Measurements from ENCODE around the gene ATP7A.
"Not testable (repeated sequence)": the region's sequence is repeated elsewhere in the genome, so short reads cannot be mapped to it uniquely, and the experiment has no call there.

Gene ATP7A

GRCh38 chrX:77937291-77937690 is 26.8 kb downstream of the ATP7A start:
- no peak for DNase-seq
- intact Hi-C loops (cut with DNase I), result no loop called here

- intact Hi-C loops (cut with DNase I), result no loop called here
These were observed 27.7 kb downstream of the ATP7A start for GRCh38 chrX:77938083-77938680.

GRCh38 chrX:77945031-77945430 is 34.5 kb downstream of the ATP7A start:
- intact Hi-C loops (cut with DNase I); DNase-seq: not testable (repeated sequence)

More at GRCh38 chrX:77938083-77938680, 27.7 kb downstream of the ATP7A start:
- DNase-seq, result peak in 1 of 42 donors; percentile 14

DNA sequence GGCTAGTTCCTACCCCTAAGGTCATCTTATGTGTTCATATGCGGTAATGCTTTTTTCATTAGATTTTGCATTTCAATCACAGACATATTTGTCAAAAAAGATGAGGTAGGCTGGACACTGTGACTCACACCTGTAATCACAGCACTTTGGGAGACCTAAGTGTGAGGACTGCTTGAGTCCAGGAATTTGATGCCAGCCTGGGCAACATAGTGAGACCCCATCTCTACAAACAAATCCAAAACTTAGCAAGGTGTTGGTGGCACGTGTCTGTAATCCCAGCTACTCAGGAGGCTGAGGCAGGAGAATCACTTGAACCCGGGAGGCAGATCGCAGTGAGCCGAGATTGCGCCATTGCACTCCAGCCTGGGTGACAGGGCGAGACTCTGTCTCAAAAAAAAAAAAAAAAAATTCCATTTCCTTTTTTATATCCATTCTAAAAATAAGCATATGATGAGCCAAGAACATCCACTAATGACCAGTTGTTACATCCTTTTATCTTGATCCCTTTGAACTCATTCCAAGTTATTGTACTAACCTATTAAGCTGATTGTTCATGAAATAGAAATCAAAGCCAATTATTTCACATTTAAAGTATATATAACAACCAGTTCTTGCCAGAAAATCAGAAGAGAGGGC is 35.5 kb downstream of the ATP7A start:
- DNase-seq, result no peak
- intact Hi-C loops (cut with DNase I), result no loop called here

DNA sequence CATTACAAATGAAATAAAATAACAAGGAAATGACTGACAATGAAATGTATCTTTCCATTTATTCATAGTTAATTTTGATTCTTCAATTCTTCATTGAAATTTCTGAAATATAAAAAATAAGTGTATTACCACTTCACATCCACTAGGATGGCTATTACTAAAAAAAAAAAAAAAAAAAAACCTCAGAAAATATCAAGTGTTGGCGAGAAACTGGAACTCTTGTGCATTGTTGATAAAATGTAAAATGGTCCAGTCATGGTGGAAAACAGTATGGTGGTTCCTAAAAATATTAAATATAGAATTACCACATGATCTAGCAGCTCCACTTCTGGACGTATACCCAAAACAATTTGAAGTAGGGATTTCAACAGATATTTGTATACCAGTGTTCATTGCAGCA is 36.1 kb downstream of the ATP7A start:
- DNase-seq, result no peak
- intact Hi-C loops (cut with DNase I), result no loop called here

- DNase-seq, result no peak
- intact Hi-C loops (cut with DNase I), result no loop called here
These were observed 39.3 kb downstream of the ATP7A start for GRCh38 chrX:77949840-77950239.

GRCh38 chrX:77952173-77952572 is 41.7 kb downstream of the ATP7A start:
- intact Hi-C loops (cut with DNase I), result no loop called here
- DNase-seq, result no peak

DNA sequence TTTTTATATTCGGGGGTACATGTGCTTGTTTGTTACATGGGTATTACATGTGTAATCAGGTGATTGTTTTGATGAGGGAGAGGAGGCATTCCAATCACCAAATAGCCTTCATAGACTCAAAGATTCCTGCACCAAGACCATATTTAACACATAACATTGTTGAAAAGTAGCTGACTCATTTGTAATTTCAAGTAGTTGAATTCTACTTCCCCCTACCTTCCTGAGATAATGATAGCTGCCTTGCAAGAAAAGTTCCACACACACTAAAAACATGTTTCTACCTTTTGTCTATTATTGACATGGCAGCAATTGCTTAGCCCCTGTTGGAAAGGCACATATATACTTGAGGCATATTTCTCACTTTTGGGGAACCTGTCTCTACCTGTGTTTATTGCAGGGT is 42.8 kb downstream of the ATP7A start:
- DNase-seq, result no peak
- intact Hi-C loops (cut with DNase I), result no loop called here

DNA sequence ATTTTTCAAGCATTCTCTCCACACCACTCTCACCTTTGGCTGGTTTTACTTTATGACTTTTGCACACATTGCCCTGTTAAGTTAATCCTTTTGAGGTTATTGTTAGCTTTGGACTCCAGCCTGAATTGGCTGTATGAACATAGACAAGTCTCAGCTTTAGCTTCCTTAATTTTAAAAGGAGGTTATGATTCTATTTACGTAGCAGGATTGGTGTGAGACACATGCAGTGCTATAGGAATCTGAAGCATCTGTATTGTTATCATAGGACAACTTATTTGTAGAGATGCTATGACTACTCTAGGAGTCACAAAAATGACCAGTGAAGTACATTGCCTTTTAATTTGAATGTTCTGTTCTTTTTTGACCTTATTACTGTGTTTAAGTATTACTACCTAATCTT is 43.2 kb downstream of the ATP7A start:
- DNase-seq, result no peak
- intact Hi-C loops (cut with DNase I), result no loop called here

DNA sequence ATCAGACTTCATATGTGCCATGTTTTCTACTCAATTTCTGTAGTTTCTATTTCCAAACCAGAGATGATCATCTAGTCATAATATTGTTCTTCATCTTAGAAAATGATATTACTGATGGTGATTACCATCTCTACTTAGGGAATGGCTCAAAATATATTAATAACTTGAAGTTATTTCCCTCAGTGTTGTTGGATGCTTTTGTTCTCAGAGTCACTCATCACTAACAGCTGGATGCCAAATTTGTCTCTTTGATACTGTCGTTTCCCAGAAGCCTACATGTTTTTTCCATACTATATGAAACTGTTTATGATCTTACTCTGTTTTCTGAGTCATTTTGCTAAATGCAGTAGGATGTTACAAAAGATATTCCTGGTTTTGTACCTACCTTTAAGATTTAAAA is 50.1 kb downstream of the ATP7A start:
- intact Hi-C loops (cut with DNase I), result no loop called here
- DNase-seq, result no peak

DNA sequence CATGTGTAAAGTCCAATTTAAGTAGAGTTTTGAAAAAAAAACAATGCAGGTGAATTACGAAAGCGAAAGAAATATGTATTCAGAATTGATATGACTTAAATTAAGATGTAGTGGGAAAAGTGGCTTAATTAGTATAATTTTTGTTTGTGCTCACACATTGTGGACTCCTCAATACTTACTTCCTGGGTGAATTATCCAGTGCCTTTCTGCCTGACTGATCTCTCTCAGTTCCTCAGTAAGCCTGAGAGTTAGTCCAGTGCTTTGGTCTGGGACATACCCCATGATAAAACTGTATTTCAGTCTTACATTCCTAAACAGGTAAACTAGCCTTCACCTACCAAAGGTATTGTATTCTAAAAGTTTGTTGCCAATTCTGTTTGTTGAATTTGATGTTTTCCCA is 50.6 kb downstream of the ATP7A start:
- no peak for DNase-seq
- intact Hi-C loops (cut with DNase I), result no loop called here

DNA sequence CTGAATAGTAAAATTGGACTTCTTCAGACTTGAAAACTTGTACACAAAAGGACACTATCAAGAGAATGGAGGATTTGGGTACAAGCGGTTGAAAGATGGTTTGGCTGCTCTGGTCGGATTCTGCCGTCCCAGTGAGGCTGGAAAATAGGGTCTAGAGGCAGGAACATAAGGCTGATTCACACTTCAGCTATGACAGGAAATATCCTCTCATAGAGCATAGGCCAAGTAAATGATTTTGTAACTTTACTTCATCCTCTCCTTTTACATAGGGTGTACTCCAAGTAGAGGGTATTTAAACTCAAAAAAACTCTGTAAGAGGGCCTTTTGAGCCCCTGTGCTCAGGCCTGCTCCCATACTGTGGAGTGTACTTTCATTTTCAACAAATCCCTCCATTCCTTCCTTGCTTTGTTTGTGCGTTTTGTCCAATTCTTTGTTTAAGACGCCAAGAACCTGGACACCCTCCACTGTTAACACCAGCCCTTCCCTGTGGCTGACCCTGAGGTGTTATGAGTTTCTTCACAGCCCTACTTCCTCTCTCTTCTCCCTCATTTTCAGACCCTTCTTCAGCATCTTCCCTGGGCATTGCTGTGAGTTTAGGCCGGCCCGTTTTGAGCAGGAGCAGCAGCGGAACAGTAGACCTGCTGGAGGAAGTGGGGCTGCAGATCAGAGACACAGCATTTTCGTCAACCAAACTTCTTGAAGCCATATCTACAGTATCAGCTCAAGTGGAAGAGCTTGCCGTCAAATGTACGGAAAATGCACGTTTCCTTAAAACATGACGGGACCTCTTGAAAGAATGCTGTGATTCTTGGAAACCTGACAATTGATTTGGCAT is 51.8 kb downstream of the ATP7A start:
- intact Hi-C loops (cut with DNase I), result no loop called here
- no peak for DNase-seq

DNA sequence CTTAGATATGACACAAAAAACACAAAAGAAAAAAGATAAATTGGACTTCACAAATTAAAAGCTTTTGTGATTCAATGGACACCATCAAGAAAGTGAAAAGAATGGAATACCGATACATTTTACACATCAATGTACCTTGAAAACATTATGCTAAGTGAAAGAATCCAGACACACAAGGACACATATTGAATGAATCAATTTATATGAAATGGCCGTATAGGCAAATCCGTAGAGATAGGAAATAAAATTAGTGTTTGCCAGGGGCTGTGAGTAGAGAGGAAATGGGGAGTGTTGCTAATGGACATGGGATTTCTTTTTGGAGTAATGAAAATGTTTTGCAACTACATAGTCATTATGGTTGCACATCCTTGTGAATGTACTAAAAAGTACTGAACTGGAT is 55.9 kb downstream of the ATP7A start:
- intact Hi-C loops (cut with DNase I), result no loop called here
- no peak for DNase-seq

- intact Hi-C loops (cut with DNase I), result no loop called here
- no peak for DNase-seq
These were observed 57.1 kb downstream of the ATP7A start for GRCh38 chrX:77967631-77968030.

DNA sequence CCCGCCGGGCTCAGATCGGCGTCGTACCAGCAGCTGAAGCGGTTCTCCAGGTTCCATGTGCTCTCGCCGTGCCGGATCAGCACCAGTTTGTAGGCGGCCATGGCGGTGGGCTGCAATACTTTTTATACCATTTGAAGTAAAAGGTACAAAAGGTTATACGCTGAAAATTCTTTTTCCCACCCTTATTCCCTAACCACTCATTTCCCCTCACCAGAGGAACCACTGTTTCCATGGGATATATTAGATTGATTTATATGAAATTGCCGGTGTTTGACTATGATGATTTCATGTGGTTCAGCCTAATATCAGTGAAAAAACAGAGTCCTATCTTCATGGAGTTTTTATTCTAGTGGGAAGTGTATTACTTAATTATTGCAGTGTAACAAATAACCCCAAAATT is 59.0 kb downstream of the ATP7A start, which contains the start of gene PGAM4:
TSS of gene PGAM4 (minus strand) at position 101 of the 400 bp plus-strand sequence. CDS start at position 101, 0 bp downstream.
- no peak for DNase-seq
- intact Hi-C loops (cut with DNase I), result no loop called here

DNA sequence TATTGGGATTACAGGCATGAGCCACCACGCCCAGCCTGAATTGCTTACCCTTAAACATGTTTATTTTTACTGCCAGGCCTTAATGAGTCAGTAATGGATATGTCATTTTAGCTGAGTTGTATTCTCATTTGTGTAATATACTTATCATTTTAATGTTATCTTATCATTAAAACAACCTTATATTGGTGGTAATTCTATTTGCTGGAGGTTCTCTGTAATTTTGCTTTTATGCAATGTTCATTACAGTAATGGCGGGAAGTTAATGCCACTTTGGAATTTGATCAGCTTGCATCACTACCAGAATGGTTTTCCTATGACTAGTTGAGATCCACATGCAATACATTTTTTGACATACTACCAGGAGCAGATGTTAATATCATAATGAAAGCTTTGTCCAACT is 65.3 kb downstream of the ATP7A start:
- no peak for DNase-seq
- intact Hi-C loops (cut with DNase I), result no loop called here

GRCh38 chrX:77977095-77977494 is 66.6 kb downstream of the ATP7A start:
- no peak for DNase-seq
- intact Hi-C loops (cut with DNase I), result no loop called here

- intact Hi-C loops (cut with DNase I), result no loop called here
- DNase-seq, result no peak
These were observed 67.0 kb downstream of the ATP7A start for GRCh38 chrX:77977518-77977917.

- intact Hi-C loops (cut with DNase I), result no loop called here
- no peak for DNase-seq
These were observed 69.4 kb downstream of the ATP7A start for GRCh38 chrX:77979870-77980269.

- no peak for DNase-seq
- intact Hi-C loops (cut with DNase I), result no loop called here
These were observed 101.4 kb downstream of the ATP7A start for GRCh38 chrX:78011846-78012245.
